Measurements from ENCODE around the gene ZDHHC3. TPM values are rescaled to one million over a fixed set of nuclear protein-coding genes. Genes with fewer than 3 reads are reported as not detected.

ZDHHC3 gene
- total and polyA plus RNA-seq, 8 donors, result 11.4 to 28.3 (median 18.7) TPM

DNA sequence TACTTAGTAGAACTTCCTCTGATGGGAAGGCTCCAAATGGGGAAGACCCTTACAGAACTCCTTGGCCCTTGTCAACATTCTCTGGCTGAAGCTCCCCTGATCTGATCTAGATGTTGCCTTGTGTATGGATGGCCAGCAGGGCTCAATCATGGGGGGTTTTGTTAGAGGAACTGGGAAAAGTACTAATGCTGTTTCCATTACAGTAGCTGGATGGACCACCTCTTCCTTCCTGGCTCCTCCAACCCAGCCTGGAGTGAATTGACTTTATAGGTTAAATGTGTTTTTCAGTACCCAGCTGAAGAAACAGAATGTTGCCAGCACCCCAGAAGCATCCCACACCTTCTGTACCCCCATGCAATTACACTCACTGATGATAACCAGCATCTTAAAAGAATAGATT is 27.4 kb upstream of the ZDHHC3 start:
- H3K4me1 ChIP-seq, result peaks cover 0 to 9% (median 4%) of the 10 kb centered on the region in 3 donors
- ATAC-seq, result no peak
- DNase-seq, result no peak
- peaks cover 0 to 19% (median 3%) of the 10 kb centered on the region in 3 donors for H3K36me3 ChIP-seq
- no peak overlapping the region for H3K4me3 ChIP-seq
- intact Hi-C loops (cut with DNase I), result no loop called here
- no peak overlapping the region for H3K27ac ChIP-seq
- no peaks in the 10 kb centered on the region for H3K9me3 ChIP-seq
- no peaks in the 10 kb centered on the region for H3K27me3 ChIP-seq
- FAIRE-seq, result no peak
- TF ChIP-seq, protein P1, sequence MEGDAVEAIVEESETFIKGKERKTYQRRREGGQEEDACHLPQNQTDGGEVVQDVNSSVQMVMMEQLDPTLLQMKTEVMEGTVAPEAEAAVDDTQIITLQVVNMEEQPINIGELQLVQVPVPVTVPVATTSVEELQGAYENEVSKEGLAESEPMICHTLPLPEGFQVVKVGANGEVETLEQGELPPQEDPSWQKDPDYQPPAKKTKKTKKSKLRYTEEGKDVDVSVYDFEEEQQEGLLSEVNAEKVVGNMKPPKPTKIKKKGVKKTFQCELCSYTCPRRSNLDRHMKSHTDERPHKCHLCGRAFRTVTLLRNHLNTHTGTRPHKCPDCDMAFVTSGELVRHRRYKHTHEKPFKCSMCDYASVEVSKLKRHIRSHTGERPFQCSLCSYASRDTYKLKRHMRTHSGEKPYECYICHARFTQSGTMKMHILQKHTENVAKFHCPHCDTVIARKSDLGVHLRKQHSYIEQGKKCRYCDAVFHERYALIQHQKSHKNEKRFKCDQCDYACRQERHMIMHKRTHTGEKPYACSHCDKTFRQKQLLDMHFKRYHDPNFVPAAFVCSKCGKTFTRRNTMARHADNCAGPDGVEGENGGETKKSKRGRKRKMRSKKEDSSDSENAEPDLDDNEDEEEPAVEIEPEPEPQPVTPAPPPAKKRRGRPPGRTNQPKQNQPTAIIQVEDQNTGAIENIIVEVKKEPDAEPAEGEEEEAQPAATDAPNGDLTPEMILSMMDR (IDR thresholded peaks at IDR 0.05), result no peak

GRCh38 chr3:45002720-45003119 is 26.7 kb upstream of the ZDHHC3 start:
- TF ChIP-seq, protein P1 (IDR thresholded peaks at IDR 0.05), result no peak
- Histone ChIP-seq H3K4me3 (no peak overlapping the region), H3K9me3 (no peaks in the 10 kb centered on the region), H3K27ac (no peak overlapping the region), H3K4me1 (peaks cover under 1 to 9% (median 4%) of the 10 kb centered on the region in 3 donors), H3K27me3 (no peaks in the 10 kb centered on the region), H3K36me3 (peaks cover 0 to 18% (median 3%) of the 10 kb centered on the region in 3 donors)
- 94 to 95% methylated on average over 3 of the region's 3 CpGs for WGBS, 2 donors
- no peak for ATAC-seq
- intact Hi-C loops (cut with DNase I), result no loop called here
- no peak for DNase-seq
- no peak for FAIRE-seq

- WGBS, 2 donors, result 66 to 72% methylated on average over 2 of the region's 2 CpGs
- FAIRE-seq, result no peak
- intact Hi-C loops (cut with DNase I), result no loop called here
- H3K27ac ChIP-seq, result no peak overlapping the region
- no peaks in the 10 kb centered on the region for H3K27me3 ChIP-seq
- DNase-seq, result no peak
- H3K4me1 ChIP-seq, result peaks cover 3 to 9% (median 4%) of the 10 kb centered on the region in 3 donors
- TF ChIP-seq, protein P1 (IDR thresholded peaks at IDR 0.05), result no peak
- H3K4me3 ChIP-seq, result no peak overlapping the region
- peaks cover 0 to 18% (median 3%) of the 10 kb centered on the region in 3 donors for H3K36me3 ChIP-seq
- no peak for ATAC-seq
- no peaks in the 10 kb centered on the region for H3K9me3 ChIP-seq
Measured at GRCh38 chr3:45002139-45002660, 26.2 kb upstream of the ZDHHC3 start.

DNA sequence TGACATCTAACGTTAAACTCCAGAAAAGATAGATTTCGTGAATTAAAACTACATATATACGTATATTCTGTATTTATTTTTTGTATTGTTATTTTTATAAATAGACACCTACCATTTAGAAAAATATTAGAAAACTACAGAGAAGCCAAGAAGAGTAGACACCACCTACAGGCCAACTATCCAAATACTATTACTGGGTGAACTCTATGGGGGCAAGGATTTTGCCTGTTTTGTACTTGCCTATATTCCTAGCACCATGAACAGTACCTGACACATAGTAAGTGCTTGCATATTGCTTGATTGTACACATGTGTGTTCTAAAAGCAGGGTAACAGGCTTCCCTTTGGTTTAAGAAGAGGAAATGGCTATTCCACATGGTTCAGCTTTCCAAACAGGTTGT is 25.8 kb upstream of the ZDHHC3 start:
- TF ChIP-seq, protein P1 (IDR thresholded peaks at IDR 0.05), result no peak

GRCh38 chr3:45000823-45001222 is 24.8 kb upstream of the ZDHHC3 start:
- peaks cover 0 to 18% (median 3%) of the 10 kb centered on the region in 3 donors for H3K36me3 ChIP-seq
- WGBS, 2 donors, result 87 to 93% methylated on average over 4 of the region's 4 CpGs
- H3K27ac ChIP-seq, result no peak overlapping the region
- TF ChIP-seq, protein P1 (IDR thresholded peaks at IDR 0.05), result no peak
- H3K27me3 ChIP-seq, result no peaks in the 10 kb centered on the region
- H3K9me3 ChIP-seq, result no peaks in the 10 kb centered on the region
- DNase-seq (no peak), ATAC-seq (no peak), FAIRE-seq (no peak)
- intact Hi-C loops (cut with DNase I), result no loop called here
- H3K4me1 ChIP-seq, result peaks cover 3 to 13% (median 9%) of the 10 kb centered on the region in 3 donors
- no peak overlapping the region for H3K4me3 ChIP-seq

More for the DNA sequence above, 25.8 kb upstream of the ZDHHC3 start:
- Histone ChIP-seq H3K36me3 (peaks cover 0 to 18% (median 3%) of the 10 kb centered on the region in 3 donors), H3K27me3 (no peaks in the 10 kb centered on the region), H3K4me1 (peaks cover 3 to 9% (median 4%) of the 10 kb centered on the region in 3 donors), H3K9me3 (no peaks in the 10 kb centered on the region), H3K4me3 (no peak overlapping the region), H3K27ac (no peak overlapping the region)
- FAIRE-seq (no peak), ATAC-seq (no peak), DNase-seq (no peak)
- intact Hi-C loops (cut with DNase I), result no loop called here
- 94 to 97% methylated on average over 3 of the region's 3 CpGs for WGBS, 2 donors
